ENCODE measurements around the gene BDNF.
"Not testable (repeated sequence)": the region's sequence is repeated elsewhere in the genome, so short reads cannot be mapped to it uniquely, and the experiment has no call there.

The BDNF gene

DNA sequence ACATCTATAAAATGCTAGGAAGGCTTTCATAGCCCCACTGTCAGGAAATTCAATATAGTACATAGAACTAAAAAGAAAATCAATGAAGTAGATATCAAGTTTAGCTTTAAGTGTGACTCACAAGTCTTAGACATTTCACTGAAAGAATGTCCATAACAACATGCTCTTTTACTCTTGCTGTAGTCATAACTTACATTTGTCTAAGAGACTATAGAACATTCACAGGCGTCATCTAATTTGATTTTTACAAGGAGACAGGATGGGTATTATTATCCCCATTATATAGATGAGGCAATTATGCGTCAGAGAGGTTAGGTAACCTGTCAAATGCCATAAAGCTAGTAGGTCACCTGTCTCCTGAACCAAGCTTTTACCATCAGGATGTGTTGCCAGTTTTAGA is 36.9 kb downstream of the BDNF start:
- no peak for DNase-seq

DNA sequence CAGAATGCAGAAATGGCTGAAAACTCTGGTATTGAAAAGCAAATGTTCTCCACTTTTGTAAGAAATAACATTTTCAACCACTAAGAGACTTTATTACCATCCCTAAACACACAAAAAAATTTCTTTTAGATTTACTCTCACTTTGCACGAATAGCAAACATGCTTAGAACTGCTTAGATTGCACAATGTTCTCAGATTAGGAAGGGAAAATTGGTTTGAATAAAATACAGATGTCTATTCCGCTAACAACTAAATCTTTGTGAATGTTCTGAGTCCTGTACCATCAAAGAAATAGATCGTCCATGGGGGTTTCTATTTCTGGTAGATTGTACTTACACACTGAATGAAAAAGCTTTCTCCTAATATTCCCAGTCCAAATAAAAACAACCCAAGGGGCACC is 40.1 kb downstream of the BDNF start:
- no peak for DNase-seq

DNA sequence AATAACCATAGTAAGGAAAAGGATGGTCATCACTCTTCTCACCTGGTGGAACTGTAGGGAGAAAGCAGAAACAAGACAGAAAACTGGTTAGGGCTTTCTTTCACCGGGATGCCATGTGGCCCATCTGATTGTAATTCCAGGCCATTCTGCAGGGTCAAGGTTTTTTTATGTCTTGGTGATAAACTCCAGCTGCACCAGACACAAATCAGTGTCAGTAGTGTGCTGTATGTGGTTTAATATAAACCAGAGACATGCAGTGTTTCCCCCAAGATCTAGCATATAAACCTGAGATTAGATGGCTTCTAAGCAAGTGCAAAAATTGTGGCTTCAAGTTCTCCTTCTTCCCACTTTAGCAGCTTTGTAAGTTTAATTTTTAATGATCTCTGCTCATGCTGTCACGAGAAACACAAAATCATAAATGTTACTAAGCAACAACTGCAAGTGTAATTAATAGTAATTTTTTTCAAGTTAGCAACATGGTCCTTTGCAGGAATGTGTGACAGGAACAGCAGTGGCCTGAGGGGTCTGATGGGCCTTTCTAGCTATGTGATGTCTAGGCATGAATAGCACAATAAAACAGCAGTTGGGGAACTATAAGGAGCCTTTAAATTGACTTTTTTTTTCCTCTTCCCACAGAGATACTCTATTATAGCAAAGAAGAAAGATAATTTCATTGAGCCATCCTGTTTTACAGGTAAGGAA is 41.6 kb downstream of the BDNF start:
- no peak for DNase-seq

DNA sequence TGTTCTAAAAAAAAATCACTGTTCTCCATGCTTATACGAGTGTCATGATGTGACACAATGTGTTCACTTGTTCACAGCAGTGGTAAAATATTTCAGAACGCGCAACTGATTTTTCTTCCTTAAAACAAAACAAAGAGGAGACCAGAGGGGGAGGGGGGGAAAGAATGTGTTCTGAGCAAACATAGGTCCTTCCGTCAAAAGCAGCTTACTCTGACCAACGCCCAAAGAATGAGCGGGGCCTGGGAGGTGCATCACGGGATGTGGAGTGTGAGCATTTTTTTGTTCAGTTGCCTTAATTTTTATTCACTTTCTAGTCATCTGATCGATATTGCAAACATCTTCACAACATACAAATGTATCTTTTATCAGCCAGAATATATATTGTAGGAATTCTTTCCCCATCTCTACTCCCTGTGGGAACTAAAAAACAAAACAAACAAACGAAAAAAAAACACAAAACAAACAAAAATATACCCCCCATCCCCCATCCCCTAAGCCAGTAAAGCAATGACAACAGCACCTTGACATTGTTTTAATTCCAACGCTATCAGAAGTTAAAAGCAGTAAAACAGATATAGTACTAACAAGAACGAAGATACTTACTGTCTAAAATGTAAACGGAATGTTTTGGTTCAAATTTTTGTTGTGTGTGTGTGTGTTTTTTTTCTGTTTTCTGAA is 43.3 kb downstream of the BDNF start:
- DNase-seq, result no peak

DNA sequence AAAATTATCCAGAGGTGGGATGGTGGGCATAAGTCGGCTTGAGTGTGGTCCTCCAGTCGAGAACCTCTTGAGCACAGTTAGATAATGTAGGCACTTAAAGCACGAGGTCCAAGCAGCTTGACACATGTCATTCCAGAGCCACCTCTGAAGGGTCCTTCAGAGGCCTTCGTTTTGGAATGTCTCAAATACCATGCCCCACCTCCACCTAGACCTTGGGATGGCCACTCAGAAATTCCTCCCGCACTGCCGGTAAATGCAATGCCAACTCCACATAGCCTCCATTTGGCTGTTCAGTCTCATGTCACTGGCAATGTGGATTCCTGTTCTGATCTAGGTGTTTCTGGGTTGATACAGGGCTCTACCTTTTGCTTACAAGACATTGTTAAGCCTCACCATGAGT is 43.9 kb downstream of the BDNF start:
- DNase-seq, result no peak

DNA sequence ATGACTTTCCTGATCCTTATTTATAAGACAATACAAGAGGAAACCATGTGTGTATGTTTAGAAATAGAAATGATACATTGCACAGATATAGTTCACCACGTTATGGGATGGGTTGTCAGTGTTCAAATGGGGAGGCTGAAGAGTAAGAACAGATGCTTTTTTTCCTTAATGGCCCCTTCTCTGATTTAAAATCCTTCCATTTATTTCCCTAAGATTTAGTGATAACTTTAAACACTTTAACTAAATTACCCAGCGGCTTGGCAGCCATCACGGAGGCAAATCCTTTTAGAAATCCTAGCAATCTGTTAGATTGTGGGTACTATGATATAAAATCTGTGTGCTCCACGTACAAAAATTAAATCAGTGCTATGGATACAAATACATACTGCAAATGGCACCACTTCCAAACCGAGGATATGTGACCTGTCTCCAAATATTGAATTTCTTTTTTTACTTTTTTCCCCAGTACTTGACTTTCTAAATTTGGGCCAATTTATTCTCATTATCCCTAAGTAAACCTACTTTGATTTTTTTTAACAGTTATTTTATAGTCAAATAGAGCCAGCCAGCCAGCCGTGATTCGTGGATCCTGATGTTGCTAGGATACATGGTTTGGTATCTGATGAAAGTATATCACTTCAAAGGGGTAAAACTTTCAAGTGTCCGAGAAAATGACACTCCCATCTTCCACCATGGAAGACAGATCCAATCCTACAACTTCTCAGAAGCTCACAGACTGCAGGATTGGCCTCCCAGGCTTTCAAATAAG is 46.1 kb downstream of the BDNF start:
- no peak for DNase-seq

DNA sequence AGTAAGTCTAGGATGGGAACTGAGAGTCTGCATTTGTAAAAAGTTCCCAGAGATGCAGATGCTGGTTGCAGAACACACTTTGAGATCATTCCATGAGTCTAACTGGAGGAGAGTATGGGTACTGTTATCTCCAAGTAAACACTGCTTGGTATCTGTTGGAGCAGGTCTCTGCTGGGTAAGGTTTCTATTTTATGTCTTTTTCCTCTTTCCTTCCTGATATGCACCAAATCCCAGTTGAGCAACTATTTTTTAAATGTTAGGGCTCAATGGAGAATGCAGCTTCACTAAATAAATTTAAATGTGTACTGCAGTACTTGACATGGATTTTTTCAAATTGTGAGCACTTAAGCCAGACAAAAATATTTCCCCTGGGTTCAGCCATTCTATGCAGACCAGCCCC is 48.5 kb downstream of the BDNF start:
- no peak for DNase-seq

DNA sequence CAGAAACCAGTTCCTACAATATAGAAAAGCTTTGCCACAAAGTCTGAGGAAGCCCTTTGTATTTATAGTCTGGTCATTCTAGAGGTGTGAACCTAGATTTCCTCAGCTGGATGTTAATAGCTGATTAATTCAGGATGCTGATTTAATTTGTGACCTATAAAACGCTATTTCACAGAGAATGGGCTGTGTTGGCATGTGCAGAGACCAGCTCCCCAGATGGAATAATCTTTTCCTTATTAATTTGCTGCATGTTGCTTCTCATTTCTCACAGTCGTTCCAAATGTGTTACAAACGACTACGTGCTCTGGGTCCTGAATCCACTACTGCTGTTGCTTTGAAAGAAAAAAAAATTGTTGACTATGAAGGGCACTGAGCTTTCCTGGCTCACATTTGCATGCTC is 49.3 kb downstream of the BDNF start:
- no peak for DNase-seq

DNA sequence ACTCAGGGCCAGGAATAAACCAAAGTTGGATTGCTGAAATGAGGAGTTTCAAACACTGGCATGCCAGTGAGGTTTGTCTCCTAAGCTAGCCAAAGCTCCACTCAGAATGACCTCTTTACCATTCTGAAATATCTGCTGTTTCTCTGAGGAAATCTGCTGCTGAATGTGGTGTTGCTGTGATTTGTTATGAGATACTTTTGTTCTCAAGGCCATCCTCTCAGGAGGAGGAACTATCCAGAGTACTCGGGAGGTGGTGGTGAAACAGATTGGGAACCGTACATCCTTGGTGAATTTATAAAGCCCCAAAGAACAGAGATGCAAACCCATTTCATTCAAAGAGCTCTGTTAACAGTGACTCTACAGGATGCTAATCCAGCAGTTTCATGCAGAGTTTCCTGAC is 50.5 kb downstream of the BDNF start:
- DNase-seq, result no peak

DNA sequence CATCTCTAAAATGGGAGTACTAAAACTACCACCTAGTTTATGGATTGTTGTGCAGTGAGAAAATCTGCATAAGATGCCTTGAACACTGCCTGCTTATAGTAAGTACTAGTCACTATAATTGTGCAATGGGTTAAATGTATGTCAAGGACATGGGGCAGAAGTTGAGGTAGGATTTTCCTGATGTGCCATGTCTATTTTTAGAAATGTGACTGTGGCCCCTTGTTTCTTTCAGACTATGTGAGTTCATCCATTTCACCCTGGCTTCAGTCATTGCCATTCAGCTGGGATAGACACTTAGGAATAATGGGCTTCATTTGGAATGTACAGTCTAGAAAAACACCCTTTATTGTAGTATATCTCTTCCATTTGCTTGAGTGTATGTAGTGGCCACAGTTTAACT is 51.4 kb downstream of the BDNF start:
- DNase-seq, result no peak

DNA sequence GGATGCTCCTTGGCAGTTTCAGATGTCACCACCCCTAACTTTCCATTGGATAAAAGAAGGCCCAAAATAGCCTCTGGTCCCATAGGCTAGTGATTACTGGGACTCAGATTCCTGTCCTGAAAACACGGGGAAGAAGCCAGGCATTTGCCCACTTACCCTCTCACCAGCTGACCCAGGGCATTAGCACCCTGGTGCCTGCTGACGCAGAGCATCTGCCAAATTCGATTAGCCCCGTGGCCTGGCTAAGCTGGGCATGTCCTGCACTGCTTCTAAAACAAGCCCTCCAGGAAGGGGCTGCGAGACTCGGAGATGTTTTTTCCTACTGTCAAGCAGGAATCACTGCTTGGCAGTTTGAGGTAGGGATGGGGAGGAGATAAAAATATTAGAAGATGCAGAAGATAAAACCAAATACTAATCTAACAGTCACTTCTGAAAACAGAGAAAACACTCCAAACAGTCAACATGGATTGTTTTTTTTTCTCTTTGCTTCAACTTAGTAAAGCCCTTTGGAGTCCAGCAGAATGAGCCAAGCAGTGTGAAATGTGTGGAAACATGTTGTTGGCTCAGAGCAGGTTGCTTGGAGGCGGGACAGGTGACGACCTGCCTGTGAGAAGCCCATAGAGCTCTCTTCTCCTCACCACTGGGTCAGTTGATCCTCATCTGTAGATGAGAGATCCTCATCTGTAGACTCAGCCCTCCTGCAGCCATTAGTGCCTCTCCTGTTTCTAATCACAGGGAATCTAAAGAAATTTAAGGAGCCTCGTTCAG is 54.0 kb downstream of the BDNF start:
- no peak for DNase-seq

DNA sequence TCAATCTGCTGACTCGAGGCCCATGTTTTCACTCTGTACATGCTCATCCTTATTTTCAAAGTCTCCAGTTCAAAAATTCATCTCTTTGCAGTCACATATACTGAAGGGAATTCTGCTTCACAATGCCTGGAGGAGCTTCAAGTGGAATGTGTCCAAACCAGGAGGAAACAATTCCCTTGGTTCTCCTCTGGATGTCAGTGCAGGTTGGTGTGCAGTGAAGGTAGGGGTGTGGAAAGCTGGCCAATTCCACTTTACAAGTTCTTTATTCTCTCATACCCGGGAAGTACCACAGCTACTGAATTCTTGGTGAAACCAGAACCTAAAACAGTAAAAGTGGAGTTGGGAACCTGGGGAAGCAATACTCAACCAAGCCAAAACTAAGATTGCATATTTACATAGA is 57.3 kb downstream of the BDNF start:
- no peak for DNase-seq

DNA sequence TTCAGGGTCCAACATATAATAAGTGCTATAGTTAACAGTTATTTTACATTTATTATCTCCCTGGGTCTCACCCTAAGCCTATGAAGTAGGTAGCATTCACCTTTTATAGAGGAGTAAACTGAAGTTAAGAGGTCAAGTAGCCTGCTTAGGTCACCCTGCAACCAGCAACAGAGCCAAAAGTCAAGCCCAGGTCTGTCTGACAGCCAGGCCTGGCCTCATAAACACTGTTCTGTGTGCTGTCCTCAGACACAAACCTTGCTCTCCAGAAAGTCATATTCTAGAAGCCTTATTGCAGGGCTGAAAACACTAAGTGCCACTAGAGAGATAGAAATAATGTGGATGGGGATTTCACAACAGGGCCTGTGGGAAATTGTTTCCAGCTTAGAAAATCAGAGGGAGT is 59.3 kb downstream of the BDNF start:
- no peak for DNase-seq

DNA sequence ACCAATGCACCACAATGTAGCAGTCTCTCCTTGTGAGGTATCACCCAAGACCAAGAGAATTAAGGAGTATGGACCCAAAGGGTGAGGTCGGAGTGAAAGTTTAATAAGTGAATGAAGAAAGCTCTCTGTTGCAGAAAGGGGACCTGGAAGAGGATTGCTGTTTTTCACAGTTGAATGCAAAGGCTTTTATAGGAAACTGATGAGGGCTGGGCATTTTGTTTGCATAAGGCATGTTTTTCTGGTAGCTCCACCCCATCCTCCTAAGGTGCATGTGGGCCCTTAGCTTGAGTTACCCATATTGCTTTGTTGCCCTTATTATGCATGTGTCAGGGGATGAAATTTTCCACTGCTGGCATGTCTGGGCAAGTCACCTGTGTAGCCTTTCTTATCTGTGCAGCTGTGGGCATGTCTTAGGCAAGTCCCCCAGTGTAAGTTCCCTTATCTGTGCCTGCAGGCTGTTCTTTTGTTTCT is 64.7 kb downstream of the BDNF start:
- no peak for DNase-seq

DNA sequence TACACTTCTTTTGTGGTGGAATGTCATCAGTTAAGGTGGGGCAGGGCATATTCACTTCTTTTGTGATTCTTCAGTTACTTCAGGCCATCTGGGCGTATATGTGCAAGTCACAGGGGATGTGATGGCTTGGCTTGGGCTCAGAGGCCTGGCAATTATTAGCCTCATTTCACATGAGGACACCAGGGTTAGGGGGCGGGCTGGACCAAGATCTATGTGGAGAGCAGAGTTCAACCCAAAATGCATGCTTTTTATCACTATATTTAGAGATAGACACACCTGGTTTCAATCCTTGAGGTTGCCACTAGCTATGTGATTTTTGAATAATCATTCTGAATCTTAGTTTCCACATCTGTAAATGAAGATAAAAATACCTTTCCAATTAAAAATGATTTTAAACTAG is 65.5 kb downstream of the BDNF start:
- not testable (repeated sequence) for DNase-seq

DNA sequence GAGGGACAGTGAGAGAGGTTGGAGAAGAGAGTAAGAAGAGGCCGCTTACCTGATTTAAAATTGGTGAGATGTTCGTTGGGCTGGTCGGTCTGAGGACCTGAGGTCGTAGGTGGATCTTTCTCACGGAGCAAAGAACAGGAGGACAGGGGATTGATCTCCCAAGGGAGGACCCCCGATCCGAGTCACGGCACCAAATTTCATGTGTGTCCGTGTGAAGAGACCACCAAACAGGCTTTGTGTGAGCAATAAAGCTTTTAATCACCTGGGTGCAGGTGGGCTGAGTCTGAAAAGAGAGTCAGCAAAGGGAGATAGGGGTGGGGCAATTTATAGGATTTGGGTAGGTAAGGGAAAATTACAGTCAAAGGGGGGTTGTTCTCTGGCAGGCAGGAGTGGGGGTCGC is 66.0 kb downstream of the BDNF start:
- DNase-seq, result not testable (repeated sequence)

DNA sequence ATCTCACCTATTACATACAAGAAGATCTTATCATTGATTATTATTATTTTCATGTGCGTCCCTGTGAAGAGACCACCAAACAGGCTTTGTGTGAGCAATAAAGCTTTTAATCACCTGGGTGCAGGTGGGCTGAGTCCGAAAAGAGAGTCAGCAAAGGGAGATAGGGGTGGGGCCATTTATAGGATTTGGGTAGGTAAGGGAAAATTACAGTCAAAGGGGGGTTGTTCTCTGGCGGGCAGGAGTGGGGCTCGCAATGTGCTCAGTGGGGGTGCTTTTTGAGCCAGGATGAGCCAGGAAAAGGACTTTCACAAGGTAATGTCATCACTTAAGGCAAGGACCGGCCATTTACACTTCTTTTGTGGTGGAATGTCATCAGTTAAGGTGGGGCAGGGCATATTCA is 71.2 kb downstream of the BDNF start:
- DNase-seq, result not testable (repeated sequence)

DNA sequence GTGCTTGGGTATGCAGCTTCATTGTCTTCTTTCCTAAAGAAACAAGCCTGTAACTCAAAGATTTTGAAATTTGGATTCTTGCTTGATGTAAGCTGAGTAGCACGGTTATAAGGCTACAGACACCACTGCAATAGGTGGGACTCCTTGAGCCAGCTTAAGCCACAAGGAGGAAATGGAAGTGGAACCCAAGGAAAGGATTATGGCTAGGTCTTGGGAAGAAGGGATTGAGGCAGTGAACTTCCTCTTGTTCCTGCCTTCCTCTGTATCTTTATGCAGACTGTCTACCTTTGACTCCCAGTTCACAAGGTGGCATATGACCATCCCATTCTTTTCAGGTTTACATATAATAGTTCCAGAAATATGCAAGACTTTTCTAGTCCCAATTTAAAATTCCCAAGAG is 72.3 kb downstream of the BDNF start:
- no peak for DNase-seq

DNA sequence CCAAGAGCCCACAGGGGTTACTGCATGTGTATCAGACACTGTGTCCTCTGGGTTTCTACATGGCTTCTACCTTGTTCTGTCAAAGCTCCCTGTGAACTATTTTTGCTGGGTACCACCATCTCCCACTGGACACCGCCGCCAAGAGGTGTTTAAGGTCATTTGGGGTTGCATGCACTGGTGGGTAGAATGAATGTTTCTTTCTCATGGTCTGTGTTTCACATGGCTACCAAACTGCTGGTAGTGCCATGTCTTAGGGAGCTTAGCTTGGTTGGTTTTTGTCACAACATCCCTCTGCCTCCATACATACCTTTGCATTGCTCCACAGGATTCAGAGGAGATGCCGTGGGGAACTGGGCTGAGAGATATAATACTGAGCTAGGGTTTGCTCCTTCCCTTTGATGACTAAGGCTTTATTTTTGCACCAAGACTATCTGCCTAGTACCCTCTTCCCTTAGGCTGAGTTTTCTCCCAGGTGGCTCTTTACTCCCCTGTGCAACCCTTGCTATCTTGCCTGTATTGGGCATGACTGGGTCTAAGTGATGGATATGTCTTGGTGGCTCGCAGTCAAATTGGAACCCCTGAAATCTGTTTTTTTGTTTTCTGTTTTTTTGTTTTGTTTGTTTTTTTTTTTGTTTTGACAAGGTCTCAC is 73.2 kb downstream of the BDNF start:
- DNase-seq, result no peak

DNA sequence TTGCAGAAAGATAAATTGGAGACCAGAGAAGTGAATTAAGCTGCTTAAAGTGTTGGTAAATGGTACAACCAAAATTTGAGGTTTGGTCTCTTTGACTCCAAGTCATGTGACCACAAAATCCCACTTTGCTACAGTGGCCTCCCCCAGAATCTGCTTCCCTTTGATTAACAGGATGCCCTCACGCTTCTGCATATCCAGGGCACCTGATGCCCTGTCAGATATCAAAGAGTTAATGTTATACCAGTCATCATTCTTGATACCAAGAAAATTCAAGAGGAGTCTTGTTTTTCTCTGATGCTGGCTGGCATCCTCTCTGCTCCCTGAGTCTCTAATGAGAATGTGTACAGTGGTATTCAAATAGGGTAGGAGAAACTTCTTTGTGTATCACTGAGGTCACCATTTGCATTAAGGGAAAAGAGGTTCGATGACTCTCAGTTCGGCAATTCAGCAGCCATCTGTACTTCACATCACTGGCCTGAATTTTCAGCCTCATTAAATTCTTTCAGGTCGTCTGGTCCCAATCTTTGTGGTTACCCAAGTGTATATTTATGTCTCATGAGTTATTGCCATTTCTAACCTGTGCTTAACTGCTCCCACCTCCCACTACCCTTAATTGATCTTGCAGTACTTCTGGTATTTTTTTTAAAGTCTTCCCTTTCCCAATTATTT is 73.9 kb downstream of the BDNF start:
- no peak for DNase-seq

DNA sequence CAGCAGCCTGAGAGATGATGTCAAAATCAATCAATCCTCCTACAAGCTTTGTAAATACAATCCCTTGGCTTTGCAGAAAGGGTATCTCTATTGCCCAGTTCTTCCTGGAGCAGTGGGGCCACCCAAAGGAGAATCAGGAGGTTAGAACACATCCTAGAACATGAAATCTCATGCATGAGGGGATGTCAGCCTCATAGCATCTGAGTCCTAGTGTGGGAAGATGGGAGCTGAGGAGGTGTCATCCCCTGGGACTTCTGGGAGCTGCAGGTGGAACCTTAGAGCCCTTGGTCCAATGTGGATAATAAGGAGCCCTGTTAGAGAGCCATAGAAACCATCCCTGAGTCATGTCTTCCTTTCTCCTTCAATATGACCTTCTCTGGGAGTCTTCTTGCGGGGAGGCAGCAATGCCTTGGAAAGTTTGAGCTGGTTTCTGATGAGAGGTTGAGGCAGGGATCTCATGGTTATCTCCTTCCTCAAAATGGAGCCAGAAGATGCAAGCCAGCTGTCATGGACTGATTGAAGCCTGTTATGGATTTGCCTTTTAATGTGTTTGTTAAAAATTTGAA is 74.8 kb downstream of the BDNF start:
- no peak for DNase-seq
